Measurements from ENCODE around the gene AUNIP.
A peak's percentile ranks its signal among the peaks of the same experiment; 100 is the strongest.

- TF ChIP-seq EZH2phosphoT487 (IDR thresholded peaks at IDR 0.05; ENCODE audit: unreplicated experiment) (no peak), EZH2 (IDR thresholded peaks at IDR 0.05; ENCODE audit: low read depth, unreplicated experiment) (no peak), POLR2AphosphoS5 (IDR thresholded peaks at IDR 0.05; ENCODE audit: low read depth) (no peak), ZNF462 (CRISPR knock-in tag; IDR thresholded peaks at IDR 0.05) (no peak), JUNB (IDR thresholded peaks at IDR 0.05; ENCODE audit: unreplicated experiment) (no peak), CREB1 (CRISPR knock-in tag; IDR thresholded peaks at IDR 0.05; ENCODE audit: low read depth) (no peak)
- TF ChIP-seq, protein P1, sequence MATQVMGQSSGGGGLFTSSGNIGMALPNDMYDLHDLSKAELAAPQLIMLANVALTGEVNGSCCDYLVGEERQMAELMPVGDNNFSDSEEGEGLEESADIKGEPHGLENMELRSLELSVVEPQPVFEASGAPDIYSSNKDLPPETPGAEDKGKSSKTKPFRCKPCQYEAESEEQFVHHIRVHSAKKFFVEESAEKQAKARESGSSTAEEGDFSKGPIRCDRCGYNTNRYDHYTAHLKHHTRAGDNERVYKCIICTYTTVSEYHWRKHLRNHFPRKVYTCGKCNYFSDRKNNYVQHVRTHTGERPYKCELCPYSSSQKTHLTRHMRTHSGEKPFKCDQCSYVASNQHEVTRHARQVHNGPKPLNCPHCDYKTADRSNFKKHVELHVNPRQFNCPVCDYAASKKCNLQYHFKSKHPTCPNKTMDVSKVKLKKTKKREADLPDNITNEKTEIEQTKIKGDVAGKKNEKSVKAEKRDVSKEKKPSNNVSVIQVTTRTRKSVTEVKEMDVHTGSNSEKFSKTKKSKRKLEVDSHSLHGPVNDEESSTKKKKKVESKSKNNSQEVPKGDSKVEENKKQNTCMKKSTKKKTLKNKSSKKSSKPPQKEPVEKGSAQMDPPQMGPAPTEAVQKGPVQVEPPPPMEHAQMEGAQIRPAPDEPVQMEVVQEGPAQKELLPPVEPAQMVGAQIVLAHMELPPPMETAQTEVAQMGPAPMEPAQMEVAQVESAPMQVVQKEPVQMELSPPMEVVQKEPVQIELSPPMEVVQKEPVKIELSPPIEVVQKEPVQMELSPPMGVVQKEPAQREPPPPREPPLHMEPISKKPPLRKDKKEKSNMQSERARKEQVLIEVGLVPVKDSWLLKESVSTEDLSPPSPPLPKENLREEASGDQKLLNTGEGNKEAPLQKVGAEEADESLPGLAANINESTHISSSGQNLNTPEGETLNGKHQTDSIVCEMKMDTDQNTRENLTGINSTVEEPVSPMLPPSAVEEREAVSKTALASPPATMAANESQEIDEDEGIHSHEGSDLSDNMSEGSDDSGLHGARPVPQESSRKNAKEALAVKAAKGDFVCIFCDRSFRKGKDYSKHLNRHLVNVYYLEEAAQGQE (IDR thresholded peaks at IDR 0.05; ENCODE audit: unreplicated experiment), result no peak
- TF ChIP-seq, protein P2, sequence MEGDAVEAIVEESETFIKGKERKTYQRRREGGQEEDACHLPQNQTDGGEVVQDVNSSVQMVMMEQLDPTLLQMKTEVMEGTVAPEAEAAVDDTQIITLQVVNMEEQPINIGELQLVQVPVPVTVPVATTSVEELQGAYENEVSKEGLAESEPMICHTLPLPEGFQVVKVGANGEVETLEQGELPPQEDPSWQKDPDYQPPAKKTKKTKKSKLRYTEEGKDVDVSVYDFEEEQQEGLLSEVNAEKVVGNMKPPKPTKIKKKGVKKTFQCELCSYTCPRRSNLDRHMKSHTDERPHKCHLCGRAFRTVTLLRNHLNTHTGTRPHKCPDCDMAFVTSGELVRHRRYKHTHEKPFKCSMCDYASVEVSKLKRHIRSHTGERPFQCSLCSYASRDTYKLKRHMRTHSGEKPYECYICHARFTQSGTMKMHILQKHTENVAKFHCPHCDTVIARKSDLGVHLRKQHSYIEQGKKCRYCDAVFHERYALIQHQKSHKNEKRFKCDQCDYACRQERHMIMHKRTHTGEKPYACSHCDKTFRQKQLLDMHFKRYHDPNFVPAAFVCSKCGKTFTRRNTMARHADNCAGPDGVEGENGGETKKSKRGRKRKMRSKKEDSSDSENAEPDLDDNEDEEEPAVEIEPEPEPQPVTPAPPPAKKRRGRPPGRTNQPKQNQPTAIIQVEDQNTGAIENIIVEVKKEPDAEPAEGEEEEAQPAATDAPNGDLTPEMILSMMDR (conservative IDR thresholded peaks at IDR 0.05; ENCODE audit: low read depth in 2 of 2), result peak in 1 of 2 experiments; percentile 30; a peak in 2 of 4 replicates
Observed at GRCh38 chr1:25813734-25814471, 45.4 kb downstream of the AUNIP start.

All from GM23338 (cell line).